ENCODE results near the gene MASP1.

DNA sequence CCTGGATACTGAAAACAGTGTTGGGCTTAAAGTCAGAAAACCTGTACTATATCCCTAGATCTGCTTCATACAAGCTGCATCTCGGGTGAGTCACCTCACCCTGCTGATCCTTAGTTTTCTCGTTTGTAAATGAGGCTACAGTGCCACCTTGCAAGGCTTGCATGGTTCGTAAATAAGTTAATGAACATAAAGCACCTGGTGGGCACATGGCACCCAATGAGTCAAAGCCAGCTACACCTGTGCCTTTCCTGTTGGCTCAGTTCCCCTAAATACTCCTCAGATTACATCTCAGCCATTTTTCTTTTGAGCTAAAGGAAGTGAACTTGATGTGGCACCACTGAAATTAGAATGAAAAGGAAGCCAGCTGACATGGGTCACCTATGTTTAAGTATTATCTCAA lies 67.7 kb downstream of the MASP1 start:
- no peak for TF ChIP-seq TAF1 (IDR thresholded peaks at IDR 0.05; ENCODE audit: low read depth)
- no peak for TF ChIP-seq RAD21 (conservative IDR thresholded peaks at IDR 0.05)
- TF ChIP-seq EP300 (conservative IDR thresholded peaks at IDR 0.05; ENCODE audit: poor library complexity, severe bottlenecking), result no peak
- TF ChIP-seq, protein P1, sequence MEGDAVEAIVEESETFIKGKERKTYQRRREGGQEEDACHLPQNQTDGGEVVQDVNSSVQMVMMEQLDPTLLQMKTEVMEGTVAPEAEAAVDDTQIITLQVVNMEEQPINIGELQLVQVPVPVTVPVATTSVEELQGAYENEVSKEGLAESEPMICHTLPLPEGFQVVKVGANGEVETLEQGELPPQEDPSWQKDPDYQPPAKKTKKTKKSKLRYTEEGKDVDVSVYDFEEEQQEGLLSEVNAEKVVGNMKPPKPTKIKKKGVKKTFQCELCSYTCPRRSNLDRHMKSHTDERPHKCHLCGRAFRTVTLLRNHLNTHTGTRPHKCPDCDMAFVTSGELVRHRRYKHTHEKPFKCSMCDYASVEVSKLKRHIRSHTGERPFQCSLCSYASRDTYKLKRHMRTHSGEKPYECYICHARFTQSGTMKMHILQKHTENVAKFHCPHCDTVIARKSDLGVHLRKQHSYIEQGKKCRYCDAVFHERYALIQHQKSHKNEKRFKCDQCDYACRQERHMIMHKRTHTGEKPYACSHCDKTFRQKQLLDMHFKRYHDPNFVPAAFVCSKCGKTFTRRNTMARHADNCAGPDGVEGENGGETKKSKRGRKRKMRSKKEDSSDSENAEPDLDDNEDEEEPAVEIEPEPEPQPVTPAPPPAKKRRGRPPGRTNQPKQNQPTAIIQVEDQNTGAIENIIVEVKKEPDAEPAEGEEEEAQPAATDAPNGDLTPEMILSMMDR (IDR thresholded peaks at IDR 0.05; ENCODE audit: poor library complexity, severe bottlenecking), result no peak

Data from neural cell (in vitro differentiated cells).